Effector memory CD4-positive, alpha-beta T cell (primary cell): ENCODE measurements around the gene PCGF3.
"Not testable (repeated sequence)": the region's sequence is repeated elsewhere in the genome, so short reads cannot be mapped to it uniquely, and the experiment has no call there.

Experiments used
- DNase-seq, 3 donors: peaks; one replicate each; pipeline ENCODE4 v3.0.0-alpha.2; 2020
- H3K27ac ChIP-seq: 2 replicates; pipeline ENCODE4 v1.7.0; 2013; ENCODE audit warnings: mild to moderate bottlenecking, low read length, moderate library complexity; ENCODE audit not compliant: insufficient read depth, poor library complexity, severe bottlenecking
- H3K27me3 ChIP-seq: replicated peaks from 2 replicates; pipeline ENCODE4 v1.7.0; 2013; ENCODE audit warnings: mild to moderate bottlenecking, low read length; ENCODE audit not compliant: insufficient read depth, control insufficient read depth, poor library complexity, severe bottlenecking
- H3K36me3 ChIP-seq: 2 replicates; pipeline ENCODE4 v1.7.0; 2013; ENCODE audit warnings: mild to moderate bottlenecking, low read length, moderate library complexity; ENCODE audit not compliant: control insufficient read depth, insufficient read depth
- H3K4me1 ChIP-seq: 2 replicates; pipeline ENCODE4 v1.7.0; 2013; ENCODE audit warnings: low read length, mild to moderate bottlenecking; ENCODE audit not compliant: control insufficient read depth, insufficient read depth, poor library complexity, severe bottlenecking
- H3K4me3 ChIP-seq: 2 replicates; pipeline ENCODE4 v1.7.0; 2013; ENCODE audit warnings: low read length, low read depth, mild to moderate bottlenecking; ENCODE audit not compliant: insufficient read depth, poor library complexity, severe bottlenecking
- H3K9me3 ChIP-seq: 2 replicates; pipeline ENCODE4 v1.7.0; 2013; ENCODE audit warnings: mild to moderate bottlenecking, low read length, moderate library complexity; ENCODE audit not compliant: control insufficient read depth

The PCGF3 gene

GRCh38 chr4:754221-755120 is 48.8 kb downstream of the PCGF3 start:
- Histone ChIP-seq H3K36me3 (peaks cover 4% of the 10 kb centered on the region), H3K9me3 (no peaks in the 10 kb centered on the region), H3K27ac (no peak overlapping the region), H3K27me3 (no peaks in the 10 kb centered on the region), H3K4me1 (no peaks in the 10 kb centered on the region), H3K4me3 (no peak overlapping the region)
- no peak for DNase-seq

- Histone ChIP-seq H3K4me1 (no peaks in the 10 kb centered on the region), H3K4me3 (no peak overlapping the region), H3K27me3 (no peaks in the 10 kb centered on the region), H3K36me3 (no peaks in the 10 kb centered on the region), H3K9me3 (no peaks in the 10 kb centered on the region), H3K27ac (no peak overlapping the region)
- no peak for DNase-seq
Measured at GRCh38 chr4:757111-757510, 51.5 kb downstream of the PCGF3 start.

DNA sequence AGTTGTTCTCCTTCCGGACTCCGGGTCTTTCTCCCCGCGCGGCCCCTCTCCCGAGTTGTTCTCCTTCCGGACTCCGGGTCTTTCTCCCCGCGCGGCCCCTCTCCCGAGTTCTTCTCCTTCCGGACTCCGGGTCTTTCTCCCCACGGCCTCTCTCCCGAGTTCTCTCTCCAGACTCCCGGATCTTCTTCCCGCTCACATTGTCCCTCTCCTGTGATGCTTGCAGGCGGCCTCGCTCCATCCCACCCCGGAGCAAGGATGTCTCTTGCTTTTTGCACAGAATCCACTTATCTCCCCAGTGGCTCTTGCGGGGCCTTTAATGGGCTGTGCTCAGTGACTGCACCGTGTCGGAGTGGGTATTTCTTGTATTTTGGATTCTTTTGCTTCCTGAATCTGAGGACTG is 54.2 kb downstream of the PCGF3 start:
- H3K36me3 ChIP-seq: peaks cover 14% of the 10 kb centered on the region
- not testable (repeated sequence) for H3K4me1 ChIP-seq, H3K4me3 ChIP-seq, H3K27ac ChIP-seq, DNase-seq, H3K27me3 ChIP-seq, H3K9me3 ChIP-seq

- peaks cover 16% of the 10 kb centered on the region for H3K36me3 ChIP-seq
- H3K27ac ChIP-seq: no peak overlapping the region
- H3K4me3 ChIP-seq: no peak overlapping the region
- H3K4me1 ChIP-seq: peaks cover 8% of the 10 kb centered on the region
- H3K9me3 ChIP-seq: no peaks in the 10 kb centered on the region
- no peak for DNase-seq
- H3K27me3 ChIP-seq: no peaks in the 10 kb centered on the region
Measured at GRCh38 chr4:760616-761015, 55.0 kb downstream of the PCGF3 start.

DNA sequence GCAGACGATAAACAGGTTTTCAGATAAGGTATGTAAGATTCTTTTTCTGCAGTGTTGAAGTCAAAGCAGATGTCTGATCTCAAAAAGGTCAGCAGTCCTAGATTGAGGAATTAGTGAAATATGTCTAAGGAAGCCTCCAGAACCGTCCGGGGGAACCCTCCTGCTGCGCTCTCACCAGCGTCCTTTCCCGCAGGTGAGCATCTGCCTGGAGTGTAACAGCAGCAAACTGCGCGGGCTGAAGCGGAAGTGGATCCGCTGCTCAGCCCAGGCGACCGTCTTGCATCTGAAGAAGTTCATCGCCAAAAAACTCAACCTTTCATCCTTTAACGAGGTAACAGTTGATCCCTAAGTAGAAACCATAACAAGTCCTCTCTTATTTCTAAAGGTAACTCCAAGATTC is 55.5 kb downstream of the PCGF3 start:
- Histone ChIP-seq H3K4me3 (no peak overlapping the region), H3K4me1 (peaks cover 8% of the 10 kb centered on the region), H3K27me3 (no peaks in the 10 kb centered on the region), H3K27ac (no peak overlapping the region), H3K9me3 (no peaks in the 10 kb centered on the region), H3K36me3 (peaks cover 17% of the 10 kb centered on the region)
- DNase-seq: no peak

DNA sequence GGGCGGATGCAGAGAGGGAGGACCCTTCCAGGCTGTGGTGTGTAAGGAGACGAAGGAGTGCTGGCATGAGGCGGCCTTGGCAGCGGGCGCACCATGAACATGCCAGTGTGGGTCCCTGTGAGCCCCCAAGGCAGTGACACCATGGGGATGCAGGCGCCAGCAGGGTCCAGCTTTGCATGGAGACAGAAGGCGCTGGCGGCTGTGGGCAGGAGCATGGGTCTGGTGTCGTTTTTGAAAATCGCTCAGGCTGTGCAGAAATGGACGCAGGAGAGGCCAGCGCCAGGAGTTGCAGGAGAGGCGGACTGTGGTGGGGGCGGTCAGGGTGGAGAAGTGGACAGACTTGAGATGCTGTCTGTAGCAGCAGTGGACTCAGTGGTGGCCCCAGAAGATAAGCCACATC is 56.1 kb downstream of the PCGF3 start:
- DNase-seq: no peak
- Histone ChIP-seq H3K4me1 (peaks cover 8% of the 10 kb centered on the region), H3K27me3 (no peaks in the 10 kb centered on the region), H3K27ac (no peak overlapping the region), H3K36me3 (peaks cover 17% of the 10 kb centered on the region), H3K9me3 (no peaks in the 10 kb centered on the region), H3K4me3 (no peak overlapping the region)

- Histone ChIP-seq H3K4me3 (no peak overlapping the region), H3K4me1 (peaks cover 8% of the 10 kb centered on the region), H3K9me3 (no peaks in the 10 kb centered on the region), H3K27ac (no peak overlapping the region), H3K36me3 (peaks cover 17% of the 10 kb centered on the region), H3K27me3 (no peaks in the 10 kb centered on the region)
- no peak for DNase-seq
Measured at GRCh38 chr4:762211-763190, 56.9 kb downstream of the PCGF3 start.

DNA sequence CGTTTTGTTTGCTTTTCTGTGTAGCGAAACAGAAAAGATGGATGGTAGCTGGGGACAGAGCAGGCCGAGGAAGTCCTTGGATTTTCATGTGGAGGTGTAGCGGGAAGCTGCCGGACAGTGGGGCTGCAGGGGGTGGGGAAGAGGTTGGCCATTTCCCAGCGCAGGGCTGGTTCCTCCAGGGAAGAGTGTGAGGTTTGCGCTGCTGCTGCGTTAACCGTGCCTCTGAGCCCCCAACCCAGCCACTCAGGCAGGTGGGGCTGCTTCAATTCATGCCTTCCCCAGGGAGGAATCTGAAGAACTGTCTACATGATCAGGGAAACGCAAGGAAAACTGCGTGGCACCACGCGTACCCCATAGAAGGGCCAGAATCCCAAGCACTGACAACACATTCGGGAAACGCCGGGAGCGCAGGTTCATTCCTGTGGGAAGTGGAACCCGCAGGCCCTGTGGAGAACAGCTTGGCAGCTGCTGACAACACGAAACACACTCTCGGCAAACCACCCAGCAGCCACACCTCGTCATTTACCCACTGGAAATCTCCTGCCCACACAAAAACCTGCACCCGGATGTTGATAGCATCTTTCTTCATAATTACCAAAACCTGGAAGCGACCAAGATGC is 57.7 kb downstream of the PCGF3 start:
- Histone ChIP-seq H3K27ac (no peak overlapping the region), H3K4me3 (no peak overlapping the region), H3K27me3 (no peaks in the 10 kb centered on the region), H3K4me1 (peaks cover 8% of the 10 kb centered on the region), H3K9me3 (no peaks in the 10 kb centered on the region), H3K36me3 (peaks cover 22% of the 10 kb centered on the region)
- DNase-seq: no peak

DNA sequence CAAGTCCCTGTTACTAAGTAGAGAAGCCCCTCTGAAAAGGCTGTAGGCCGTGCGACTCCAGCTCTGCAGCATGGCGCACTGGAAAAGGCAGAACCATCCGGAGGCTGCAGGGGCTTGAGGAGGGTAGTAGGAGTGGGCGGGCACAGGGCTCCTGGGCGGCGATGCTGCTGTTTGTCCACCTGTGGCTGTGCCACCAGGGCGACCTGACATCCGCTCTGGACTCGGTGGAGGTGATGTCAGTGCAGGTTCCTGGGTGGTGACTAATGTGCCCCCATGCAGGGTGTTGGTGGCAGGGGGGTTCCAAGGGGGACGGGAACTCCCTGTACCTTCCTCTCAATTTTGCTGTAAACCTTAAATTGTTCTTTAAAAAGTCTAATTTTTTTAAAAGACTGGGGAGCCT is 58.3 kb downstream of the PCGF3 start:
- Histone ChIP-seq H3K27me3 (no peaks in the 10 kb centered on the region), H3K36me3 (peaks cover 22% of the 10 kb centered on the region), H3K4me1 (peaks cover 8% of the 10 kb centered on the region), H3K9me3 (no peaks in the 10 kb centered on the region), H3K27ac (no peak overlapping the region), H3K4me3 (no peak overlapping the region)
- DNase-seq: no peak
